SK-N-SH (cell line): ENCODE results near the gene CDC25A.
"Not testable (repeated sequence)": the region's sequence is repeated elsewhere in the genome, so short reads cannot be mapped to it uniquely, and the experiment has no call there.

ENCODE experiments used
- EP300 ChIP-seq, 2 experiments: IDR thresholded peaks; 2 replicates each; pipeline versions ENCODE4 v1.4.0 to v1.6.1; 2012; ENCODE audit warnings: borderline replicate concordance in 1 of 2, low read depth in 1 of 2, low read length in 1 of 2
- TF ChIP-seq, protein P1 (sequence below): fragments of 200-600 bp; sonication (generic); IDR thresholded peaks from 2 replicates; pipeline ENCODE4 v1.6.1; 2017; ENCODE audit warnings: antibody characterized with exemption, mild to moderate bottlenecking, moderate library complexity

DNA sequence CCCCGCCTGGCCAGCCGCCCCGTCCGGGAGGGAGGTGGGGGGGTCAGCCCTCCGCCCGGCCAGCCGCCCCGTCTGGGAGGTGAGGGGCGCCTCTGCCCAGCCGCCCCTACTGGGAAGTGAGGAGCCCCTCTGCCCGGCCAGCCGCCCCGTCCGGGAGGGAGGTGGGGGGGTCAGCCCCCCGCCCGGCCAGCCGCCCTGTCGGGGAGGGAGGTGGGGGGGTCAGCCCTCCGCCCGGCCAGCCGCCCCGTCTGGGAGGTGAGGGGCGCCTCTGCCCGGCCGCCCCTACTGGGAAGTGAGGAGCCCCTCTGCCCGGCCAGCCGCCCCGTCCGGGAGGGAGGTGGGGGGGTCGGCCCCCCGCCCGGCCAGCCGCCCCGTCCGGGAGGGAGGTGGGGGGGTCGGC lies 23.6 kb upstream of the CDC25A start:
- not testable (repeated sequence) for TF ChIP-seq EP300 (IDR thresholded peaks at IDR 0.05; ENCODE audit: borderline replicate concordance in 1 of 2, low read depth in 1 of 2, low read length in 1 of 2)
- TF ChIP-seq, protein P1, sequence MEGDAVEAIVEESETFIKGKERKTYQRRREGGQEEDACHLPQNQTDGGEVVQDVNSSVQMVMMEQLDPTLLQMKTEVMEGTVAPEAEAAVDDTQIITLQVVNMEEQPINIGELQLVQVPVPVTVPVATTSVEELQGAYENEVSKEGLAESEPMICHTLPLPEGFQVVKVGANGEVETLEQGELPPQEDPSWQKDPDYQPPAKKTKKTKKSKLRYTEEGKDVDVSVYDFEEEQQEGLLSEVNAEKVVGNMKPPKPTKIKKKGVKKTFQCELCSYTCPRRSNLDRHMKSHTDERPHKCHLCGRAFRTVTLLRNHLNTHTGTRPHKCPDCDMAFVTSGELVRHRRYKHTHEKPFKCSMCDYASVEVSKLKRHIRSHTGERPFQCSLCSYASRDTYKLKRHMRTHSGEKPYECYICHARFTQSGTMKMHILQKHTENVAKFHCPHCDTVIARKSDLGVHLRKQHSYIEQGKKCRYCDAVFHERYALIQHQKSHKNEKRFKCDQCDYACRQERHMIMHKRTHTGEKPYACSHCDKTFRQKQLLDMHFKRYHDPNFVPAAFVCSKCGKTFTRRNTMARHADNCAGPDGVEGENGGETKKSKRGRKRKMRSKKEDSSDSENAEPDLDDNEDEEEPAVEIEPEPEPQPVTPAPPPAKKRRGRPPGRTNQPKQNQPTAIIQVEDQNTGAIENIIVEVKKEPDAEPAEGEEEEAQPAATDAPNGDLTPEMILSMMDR: not testable (repeated sequence)
